Neural crest cell (in vitro differentiated cells): Measurements from ENCODE around the gene AFTPH. TPM values are rescaled to one million over a fixed set of nuclear protein-coding genes. Genes with fewer than 3 reads are reported as not detected.

Experiments used
- DNase-seq: peaks from one replicate; pipeline ENCODE4 v3.0.0; 2021; ENCODE audit warnings: low read depth, mixed read lengths, low spot score
- H3K27ac Mint-ChIP-seq: one replicate; pipeline ENCODE4 v1.8.0; 2021; ENCODE audit warnings: mild to moderate bottlenecking, mixed read lengths; ENCODE audit not compliant: unreplicated experiment
- H3K27me3 Mint-ChIP-seq: 2 replicates; pipeline ENCODE4 v1.8.0; 2021; ENCODE audit warnings: low read depth, mild to moderate bottlenecking, mixed read lengths
- H3K36me3 Mint-ChIP-seq: 2 replicates; pipeline ENCODE4 v1.8.0; 2021; ENCODE audit warnings: low read depth, mild to moderate bottlenecking, mixed read lengths
- H3K4me1 Mint-ChIP-seq: 2 replicates; pipeline ENCODE4 v1.8.0; 2021; ENCODE audit warnings: mixed read lengths
- H3K4me3 Mint-ChIP-seq: one replicate; pipeline ENCODE4 v1.8.0; 2021; ENCODE audit warnings: mild to moderate bottlenecking, mixed read lengths
- H3K9me3 Mint-ChIP-seq: 2 replicates; pipeline ENCODE4 v1.8.0; 2021; ENCODE audit warnings: mixed read lengths
- CTCF ChIP-seq: fragments of 200-600 bp; sonication (generic); conservative IDR thresholded peaks from 2 replicates; pipeline ENCODE4 v1.5.0; 2021; ENCODE audit warnings: antibody characterized with exemption, mild to moderate bottlenecking
- total RNA-seq: library from RNA; stranded (reverse); gene quantifications from 2 replicates; pipeline ENCODE4 v1.2.1, GENCODE V29; 2021

The AFTPH gene
- total RNA-seq, 1 donor from 2014 or later: 17.3 TPM

- Mint-ChIP-seq H3K27me3 (no peaks in the 10 kb centered on the region), H3K9me3 (no peaks in the 10 kb centered on the region), H3K36me3 (no peaks in the 10 kb centered on the region), H3K4me3 (no peak overlapping the region), H3K27ac (no peak overlapping the region), H3K4me1 (peaks cover 10% of the 10 kb centered on the region)
- TF ChIP-seq CTCF: no peak
- no peak for DNase-seq
These were observed 10.9 kb downstream of the AFTPH start for GRCh38 chr2:64535024-64535423.

- DNase-seq: no peak
- Mint-ChIP-seq H3K4me3 (no peak overlapping the region), H3K36me3 (no peaks in the 10 kb centered on the region), H3K27ac (no peak overlapping the region), H3K27me3 (no peaks in the 10 kb centered on the region), H3K4me1 (peaks cover 10% of the 10 kb centered on the region), H3K9me3 (no peaks in the 10 kb centered on the region)
- no peak for TF ChIP-seq CTCF
These were observed 13.9 kb downstream of the AFTPH start for GRCh38 chr2:64537991-64538390.

GRCh38 chr2:64538764-64539433, 14.8 kb downstream of the AFTPH start:
- Mint-ChIP-seq H3K27ac (no peak overlapping the region), H3K36me3 (no peaks in the 10 kb centered on the region), H3K4me3 (no peak overlapping the region), H3K4me1 (peaks cover 10% of the 10 kb centered on the region), H3K9me3 (no peaks in the 10 kb centered on the region), H3K27me3 (no peaks in the 10 kb centered on the region)
- no peak for DNase-seq
- no peak for TF ChIP-seq CTCF

- no peaks in the 10 kb centered on the region for H3K9me3 Mint-ChIP-seq
- H3K4me3 Mint-ChIP-seq: no peak overlapping the region
- TF ChIP-seq CTCF: no peak
- no peak overlapping the region for H3K27ac Mint-ChIP-seq
- DNase-seq: no peak
- peaks cover 9% of the 10 kb centered on the region for H3K4me1 Mint-ChIP-seq
- H3K36me3 Mint-ChIP-seq: peaks cover 2% of the 10 kb centered on the region
- H3K27me3 Mint-ChIP-seq: no peaks in the 10 kb centered on the region
These were observed 16.5 kb downstream of the AFTPH start for GRCh38 chr2:64540615-64541014.

DNA sequence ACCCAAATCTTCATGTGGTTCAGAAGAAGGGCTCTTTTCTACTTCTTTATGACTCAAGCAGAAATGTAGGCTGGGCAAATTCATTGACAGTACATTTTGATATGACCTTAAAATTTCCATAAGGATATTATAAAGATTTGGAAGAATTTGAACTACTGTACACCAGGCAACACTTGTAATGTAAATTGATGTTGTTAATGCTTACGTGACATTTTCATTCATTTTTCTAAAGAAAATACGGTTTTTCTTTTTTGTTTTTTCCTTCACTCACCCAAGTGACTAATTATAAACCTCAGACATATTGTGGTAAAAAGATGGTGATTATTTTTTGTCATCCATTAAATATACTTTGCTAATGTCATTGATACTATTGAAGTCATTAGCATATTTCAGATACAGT, 17.4 kb downstream of the AFTPH start:
- H3K27me3 Mint-ChIP-seq: no peaks in the 10 kb centered on the region
- no peak overlapping the region for H3K27ac Mint-ChIP-seq
- H3K9me3 Mint-ChIP-seq: no peaks in the 10 kb centered on the region
- no peak overlapping the region for H3K4me3 Mint-ChIP-seq
- DNase-seq: no peak
- peaks cover 2% of the 10 kb centered on the region for H3K36me3 Mint-ChIP-seq
- TF ChIP-seq CTCF: no peak
- H3K4me1 Mint-ChIP-seq: peaks cover 10% of the 10 kb centered on the region
